H1 (cell line): ENCODE results near the gene CDC42EP3.

Source experiments
- BCL11A ChIP-seq, 2 experiments: IDR thresholded peaks; one replicate each; pipeline ENCODE4 v1.6.1; 2011; ENCODE audit warnings: low read depth in 2 of 2, low read length in 2 of 2, mild to moderate bottlenecking in 2 of 2
- CBX8 ChIP-seq: fragments of 300-800, 300-1000 bp; sonication (generic); IDR thresholded peaks from 2 replicates; pipeline ENCODE4 v1.7.1; 2016; ENCODE audit warnings: low read depth, low read length, borderline replicate concordance
- CREB1 ChIP-seq: IDR thresholded peaks from 2 replicates; pipeline ENCODE4 v1.6.1; 2012; ENCODE audit warnings: inconsistent platforms
- EZH2 ChIP-seq: fragments of 200-600 bp; sonication (generic); IDR thresholded peaks from 2 replicates; pipeline ENCODE4 v1.7.1; 2012; ENCODE audit warnings: low read depth, mild to moderate bottlenecking, moderate library complexity, low read length, inconsistent platforms; ENCODE audit not compliant: severe bottlenecking
- GABPA ChIP-seq: IDR thresholded peaks from 2 replicates; pipeline ENCODE4 v1.6.1; 2011; ENCODE audit warnings: mild to moderate bottlenecking, low read length, moderate library complexity, borderline replicate concordance; ENCODE audit not compliant: insufficient read depth
- RNF2 ChIP-seq: fragments of 200-900, 300-1000 bp; sonication (generic); IDR thresholded peaks from 2 replicates; pipeline ENCODE4 v1.7.1; 2016; ENCODE audit warnings: borderline replicate concordance, low read depth, mild to moderate bottlenecking, antibody characterized with exemption, low read length; ENCODE audit not compliant: poor library complexity, severe bottlenecking; ENCODE audit errors: missing control alignments
- TF ChIP-seq, protein P1 (sequence below), 3 experiments: IDR thresholded peaks; 1 replicate in 2 of 3; 2 replicates in 1 of 3; pipeline versions ENCODE4 v1.5.1 to v1.6.1; 2011; ENCODE audit warnings: low read length in 3 of 3, mild to moderate bottlenecking in 3 of 3, inconsistent platforms in 2 of 3, low read depth in 1 of 3, moderate library complexity in 1 of 3; ENCODE audit not compliant: insufficient read depth in 1 of 3; ENCODE audit errors: control extremely low read depth in 1 of 3

- TF ChIP-seq CBX8 (no peak), GABPA (no peak), RNF2 (no peak), CREB1 (no peak), EZH2 (no peak), BCL11A (IDR thresholded peaks at IDR 0.05; ENCODE audit: low read depth in 2 of 2, low read length in 2 of 2) (no peak)
- TF ChIP-seq, protein P1, sequence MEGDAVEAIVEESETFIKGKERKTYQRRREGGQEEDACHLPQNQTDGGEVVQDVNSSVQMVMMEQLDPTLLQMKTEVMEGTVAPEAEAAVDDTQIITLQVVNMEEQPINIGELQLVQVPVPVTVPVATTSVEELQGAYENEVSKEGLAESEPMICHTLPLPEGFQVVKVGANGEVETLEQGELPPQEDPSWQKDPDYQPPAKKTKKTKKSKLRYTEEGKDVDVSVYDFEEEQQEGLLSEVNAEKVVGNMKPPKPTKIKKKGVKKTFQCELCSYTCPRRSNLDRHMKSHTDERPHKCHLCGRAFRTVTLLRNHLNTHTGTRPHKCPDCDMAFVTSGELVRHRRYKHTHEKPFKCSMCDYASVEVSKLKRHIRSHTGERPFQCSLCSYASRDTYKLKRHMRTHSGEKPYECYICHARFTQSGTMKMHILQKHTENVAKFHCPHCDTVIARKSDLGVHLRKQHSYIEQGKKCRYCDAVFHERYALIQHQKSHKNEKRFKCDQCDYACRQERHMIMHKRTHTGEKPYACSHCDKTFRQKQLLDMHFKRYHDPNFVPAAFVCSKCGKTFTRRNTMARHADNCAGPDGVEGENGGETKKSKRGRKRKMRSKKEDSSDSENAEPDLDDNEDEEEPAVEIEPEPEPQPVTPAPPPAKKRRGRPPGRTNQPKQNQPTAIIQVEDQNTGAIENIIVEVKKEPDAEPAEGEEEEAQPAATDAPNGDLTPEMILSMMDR (IDR thresholded peaks at IDR 0.05; ENCODE audit: control extremely low read depth in 1 of 3, insufficient read depth in 1 of 3, low read depth in 1 of 3, low read length in 3 of 3), result no peak
Measured at GRCh38 chr2:37599688-37600525, 71.5 kb downstream of the CDC42EP3 start.
